HEK293 (cell line): ENCODE data around the gene ELAC2.

Experiments used
- RBAK ChIP-seq: fragments of 450-650 bp; formaldehyde crosslinking; IDR thresholded peaks from 2 replicates; pipeline ENCODE4 v1.5.1; 2016; ENCODE audit warnings: missing biosample characterization, missing genetic modification characterization
- REPIN1 ChIP-seq: fragments of 450-650 bp; formaldehyde crosslinking; IDR thresholded peaks from 2 replicates; pipeline ENCODE4 v1.5.1; 2017; ENCODE audit warnings: missing biosample characterization, missing genetic modification characterization, low read depth
- ZBTB7A ChIP-seq: fragments of 450-650 bp; formaldehyde crosslinking; IDR thresholded peaks from 2 replicates; pipeline ENCODE4 v1.5.1; 2016; ENCODE audit warnings: low read depth, missing biosample characterization, missing genetic modification characterization
- ZBTB8A ChIP-seq: fragments of 450-650 bp; formaldehyde crosslinking; IDR thresholded peaks from 2 replicates; pipeline ENCODE4 v1.5.1; 2016; ENCODE audit warnings: missing biosample characterization, missing genetic modification characterization
- ZNF223 ChIP-seq: fragments of 450-650 bp; formaldehyde crosslinking; IDR thresholded peaks from 2 replicates; pipeline ENCODE4 v1.5.1; 2016; ENCODE audit warnings: missing biosample characterization, missing genetic modification characterization
- ZNF239 ChIP-seq: fragments of 450-650 bp; formaldehyde crosslinking; IDR thresholded peaks from 2 replicates; pipeline ENCODE4 v1.5.1; 2016; ENCODE audit warnings: missing biosample characterization, missing genetic modification characterization
- ZNF521 ChIP-seq: fragments of 450-650 bp; formaldehyde crosslinking; IDR thresholded peaks from 2 replicates; pipeline ENCODE4 v1.5.1; 2017; ENCODE audit warnings: missing biosample characterization, mild to moderate bottlenecking, missing genetic modification characterization
- ZNF670 ChIP-seq: fragments of 450-650 bp; formaldehyde crosslinking; IDR thresholded peaks from 2 replicates; pipeline ENCODE4 v1.5.1; 2016; ENCODE audit warnings: missing biosample characterization, missing genetic modification characterization, low read depth
- ZNF747 ChIP-seq: fragments of 450-650 bp; formaldehyde crosslinking; IDR thresholded peaks from 2 replicates; pipeline ENCODE4 v1.5.1; 2016; ENCODE audit warnings: missing biosample characterization, missing genetic modification characterization
- TF ChIP-seq, protein P1 (sequence below): fragments of 450-650 bp; formaldehyde crosslinking; IDR thresholded peaks from 2 replicates; pipeline ENCODE4 v1.5.1; 2016; ENCODE audit warnings: missing biosample characterization, missing genetic modification characterization

DNA sequence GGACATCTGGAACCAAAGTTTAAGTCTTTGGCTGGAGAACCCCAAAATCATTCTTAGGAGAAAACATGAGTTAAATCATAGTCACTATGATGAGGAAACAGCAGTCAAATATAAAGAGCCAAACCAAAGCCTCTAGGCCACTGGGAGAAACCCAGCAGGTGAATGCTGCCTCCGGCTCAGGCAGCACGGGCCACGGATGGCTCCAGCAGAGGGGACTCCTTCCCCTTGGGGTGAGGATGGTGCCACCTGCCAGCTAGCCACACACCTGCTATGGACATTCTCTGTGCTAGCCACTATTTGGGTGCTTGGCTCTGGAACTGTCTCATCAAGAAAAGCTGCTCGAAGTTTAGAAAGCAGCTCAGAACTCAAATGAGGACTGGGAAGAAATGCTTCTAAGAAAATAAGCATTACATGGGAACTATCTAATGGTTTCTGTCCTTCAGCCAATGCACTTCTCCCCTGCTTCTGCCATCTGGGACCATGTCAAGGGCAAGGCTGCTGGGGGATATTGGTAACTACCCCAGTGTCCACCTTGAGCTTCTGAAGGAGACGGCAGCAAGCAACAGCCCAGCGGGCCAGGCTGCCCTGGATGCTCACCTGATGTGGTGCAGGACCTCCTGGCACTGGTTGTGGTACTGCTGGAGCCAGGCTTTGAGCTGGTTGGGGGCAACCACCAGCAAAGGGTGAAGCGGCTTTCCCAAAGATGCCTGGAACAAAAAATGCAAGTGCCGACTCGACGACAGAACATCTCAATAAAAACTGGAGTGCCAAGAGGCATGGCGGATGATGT lies 22.5 kb downstream of the ELAC2 start:
- no peak for TF ChIP-seq ZNF223 (tag by site-specific recombination)
- TF ChIP-seq REPIN1 (tag by site-specific recombination): no peak
- no peak for TF ChIP-seq RBAK (tag by site-specific recombination)
- no peak for TF ChIP-seq ZBTB8A (tag by site-specific recombination)
- no peak for TF ChIP-seq ZBTB7A (tag by site-specific recombination)
- TF ChIP-seq ZNF521 (tag by site-specific recombination): no peak
- no peak for TF ChIP-seq ZNF239 (tag by site-specific recombination)
- no peak for TF ChIP-seq ZNF747 (tag by site-specific recombination)
- TF ChIP-seq, protein P1, sequence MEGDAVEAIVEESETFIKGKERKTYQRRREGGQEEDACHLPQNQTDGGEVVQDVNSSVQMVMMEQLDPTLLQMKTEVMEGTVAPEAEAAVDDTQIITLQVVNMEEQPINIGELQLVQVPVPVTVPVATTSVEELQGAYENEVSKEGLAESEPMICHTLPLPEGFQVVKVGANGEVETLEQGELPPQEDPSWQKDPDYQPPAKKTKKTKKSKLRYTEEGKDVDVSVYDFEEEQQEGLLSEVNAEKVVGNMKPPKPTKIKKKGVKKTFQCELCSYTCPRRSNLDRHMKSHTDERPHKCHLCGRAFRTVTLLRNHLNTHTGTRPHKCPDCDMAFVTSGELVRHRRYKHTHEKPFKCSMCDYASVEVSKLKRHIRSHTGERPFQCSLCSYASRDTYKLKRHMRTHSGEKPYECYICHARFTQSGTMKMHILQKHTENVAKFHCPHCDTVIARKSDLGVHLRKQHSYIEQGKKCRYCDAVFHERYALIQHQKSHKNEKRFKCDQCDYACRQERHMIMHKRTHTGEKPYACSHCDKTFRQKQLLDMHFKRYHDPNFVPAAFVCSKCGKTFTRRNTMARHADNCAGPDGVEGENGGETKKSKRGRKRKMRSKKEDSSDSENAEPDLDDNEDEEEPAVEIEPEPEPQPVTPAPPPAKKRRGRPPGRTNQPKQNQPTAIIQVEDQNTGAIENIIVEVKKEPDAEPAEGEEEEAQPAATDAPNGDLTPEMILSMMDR (tag by site-specific recombination): no peak
- TF ChIP-seq ZNF670: no peak
